ENCODE data around the gene CCL17.
"Not testable (repeated sequence)": the region's sequence is repeated elsewhere in the genome, so short reads cannot be mapped to it uniquely, and the experiment has no call there.

CCL17 gene

GRCh38 chr16:57403965-57404817 lies at the start of gene CCL17:
Gene CCL17 (plus strand): TSS chr16:57404767. CDS start chr16:57413933, 9,166 bp downstream.
- DNase-seq = no peak

DNA sequence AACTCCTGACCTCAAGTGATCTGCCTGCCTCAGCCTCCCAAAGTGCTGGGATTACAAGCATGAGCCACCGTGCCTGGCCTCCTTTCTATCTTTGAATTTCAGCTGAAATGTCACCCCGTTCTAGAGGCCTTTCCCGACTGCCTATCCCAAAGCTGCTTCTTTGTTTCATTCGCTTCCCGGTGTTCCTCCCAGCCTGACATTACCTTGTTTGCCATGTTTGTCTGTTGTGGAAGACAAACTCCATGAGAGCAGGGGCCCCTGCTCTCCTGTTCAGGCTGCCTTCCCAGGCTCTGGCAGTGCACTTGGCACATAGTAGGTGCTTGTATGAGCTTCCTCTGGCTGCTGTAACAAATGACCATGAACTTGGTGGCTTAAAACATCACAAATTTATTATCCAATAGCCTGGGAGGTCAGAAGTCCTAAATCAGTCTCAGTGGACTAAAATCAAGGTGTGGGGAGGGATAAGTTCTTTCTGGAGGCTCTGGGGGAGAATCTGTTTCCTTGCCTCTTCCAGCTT lies 48.6 kb upstream of the CCL17 start:
- no peak for DNase-seq

DNA sequence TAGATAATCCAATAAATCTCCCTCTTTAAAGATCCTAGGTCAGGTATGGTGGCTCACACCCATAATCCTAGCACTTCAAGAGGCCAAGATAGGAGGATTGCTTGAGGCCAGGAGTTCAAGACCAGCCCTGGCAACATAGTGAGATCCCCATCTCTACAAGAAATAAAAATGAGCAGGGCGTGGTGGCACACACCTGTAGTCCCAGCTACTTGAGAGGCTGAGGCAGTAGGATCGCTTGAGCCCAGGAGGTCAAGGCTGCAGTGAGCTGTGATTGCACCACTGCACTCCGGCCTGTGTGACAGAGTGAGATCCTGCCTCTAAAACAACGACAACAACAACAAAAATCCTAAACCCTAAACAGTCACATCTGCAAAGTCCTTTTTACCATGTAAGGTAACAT lies 48.0 kb upstream of the CCL17 start:
- DNase-seq = no peak

DNA sequence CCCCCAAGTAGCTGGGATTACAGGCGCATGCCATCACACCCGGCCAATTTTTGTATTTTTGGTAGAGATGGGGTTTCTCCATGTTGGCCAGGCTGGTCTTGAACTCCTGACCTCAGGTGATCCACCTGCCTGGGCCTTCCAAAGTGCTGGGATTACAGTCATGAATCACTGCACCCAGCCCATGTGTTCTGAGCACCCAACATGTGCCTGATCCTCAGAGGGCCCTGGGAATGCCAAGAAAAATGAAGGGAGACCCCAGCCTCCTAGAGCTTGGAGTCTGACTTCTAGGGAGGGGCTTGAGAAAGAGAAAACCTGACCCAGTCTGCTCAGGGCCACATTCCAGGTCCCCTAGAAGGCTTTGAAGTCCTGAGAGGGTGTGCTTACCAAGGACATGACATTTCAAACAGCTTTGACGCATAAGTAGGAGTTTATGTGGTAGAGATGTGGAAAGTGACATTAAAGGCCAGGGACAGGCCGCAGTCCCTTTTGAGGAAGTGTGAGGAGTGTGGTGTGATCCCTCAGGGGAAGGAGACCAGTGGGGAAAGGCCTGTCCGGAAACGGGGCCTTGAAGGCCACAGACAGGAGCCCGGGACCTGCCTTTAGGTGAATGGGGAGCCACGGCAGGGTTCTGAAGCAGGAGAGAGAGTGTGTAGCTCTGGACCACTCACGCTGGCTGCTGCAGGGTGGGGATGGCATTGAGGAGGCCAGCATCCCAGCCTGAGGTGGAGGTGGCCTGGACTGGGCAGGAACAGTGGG lies 47.1 kb upstream of the CCL17 start:
- no peak for DNase-seq

DNA sequence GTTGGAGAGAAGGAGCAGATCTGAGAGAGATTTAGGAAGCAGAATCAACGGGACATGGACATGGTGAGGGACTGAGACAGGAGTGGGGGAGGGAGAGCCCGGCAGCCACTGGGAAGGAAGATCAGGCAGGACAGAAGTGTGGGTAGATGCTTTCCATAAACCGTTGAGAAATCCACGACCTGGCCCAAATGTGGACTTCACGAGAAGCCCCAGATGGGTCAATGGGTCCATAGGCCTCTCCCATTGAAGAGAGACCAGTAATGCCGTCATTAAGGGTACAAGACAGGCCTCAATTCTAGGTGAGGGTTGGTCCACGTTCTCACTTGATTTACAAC lies 46.5 kb upstream of the CCL17 start:
- no peak for DNase-seq

- DNase-seq = no peak
These were observed 46.0 kb upstream of the CCL17 start, which contains the start of gene CCL22 for GRCh38 chr16:57358527-57359095. Gene CCL22 (plus strand): TSS chr16:57358783. CDS start chr16:57358817, 34 bp downstream.

- DNase-seq = no peak
These were observed 44.1 kb upstream of the CCL17 start for GRCh38 chr16:57360321-57360935.

DNA sequence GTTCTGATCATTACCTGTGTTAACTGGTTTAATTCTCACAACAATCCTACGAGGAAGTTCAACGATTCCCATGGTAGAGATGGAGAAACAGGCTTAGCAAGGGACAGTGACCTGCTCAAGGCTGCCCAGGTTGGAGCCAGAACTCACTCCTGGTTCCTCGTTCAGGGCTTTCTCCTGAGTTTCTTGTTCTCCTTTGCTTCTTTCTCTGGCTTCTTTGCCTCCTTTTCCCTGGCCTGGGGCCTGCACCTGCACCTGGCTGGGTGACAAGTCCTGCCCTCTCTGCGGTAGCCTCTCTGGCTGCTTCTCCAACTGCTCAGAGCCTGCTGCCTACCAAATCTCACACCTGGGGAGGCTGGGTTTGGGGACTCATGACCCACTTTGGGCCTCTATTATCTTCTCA lies 43.2 kb upstream of the CCL17 start:
- DNase-seq = no peak

GRCh38 chr16:57364143-57364542 lies 40.4 kb upstream of the CCL17 start:
- DNase-seq = no peak

GRCh38 chr16:57366544-57367040 lies 38.0 kb upstream of the CCL17 start:
- DNase-seq = no peak

GRCh38 chr16:57367116-57367752 lies 37.3 kb upstream of the CCL17 start:
- DNase-seq = no peak

- DNase-seq = no peak
These were observed 32.8 kb upstream of the CCL17 start for GRCh38 chr16:57371494-57372371.

DNA sequence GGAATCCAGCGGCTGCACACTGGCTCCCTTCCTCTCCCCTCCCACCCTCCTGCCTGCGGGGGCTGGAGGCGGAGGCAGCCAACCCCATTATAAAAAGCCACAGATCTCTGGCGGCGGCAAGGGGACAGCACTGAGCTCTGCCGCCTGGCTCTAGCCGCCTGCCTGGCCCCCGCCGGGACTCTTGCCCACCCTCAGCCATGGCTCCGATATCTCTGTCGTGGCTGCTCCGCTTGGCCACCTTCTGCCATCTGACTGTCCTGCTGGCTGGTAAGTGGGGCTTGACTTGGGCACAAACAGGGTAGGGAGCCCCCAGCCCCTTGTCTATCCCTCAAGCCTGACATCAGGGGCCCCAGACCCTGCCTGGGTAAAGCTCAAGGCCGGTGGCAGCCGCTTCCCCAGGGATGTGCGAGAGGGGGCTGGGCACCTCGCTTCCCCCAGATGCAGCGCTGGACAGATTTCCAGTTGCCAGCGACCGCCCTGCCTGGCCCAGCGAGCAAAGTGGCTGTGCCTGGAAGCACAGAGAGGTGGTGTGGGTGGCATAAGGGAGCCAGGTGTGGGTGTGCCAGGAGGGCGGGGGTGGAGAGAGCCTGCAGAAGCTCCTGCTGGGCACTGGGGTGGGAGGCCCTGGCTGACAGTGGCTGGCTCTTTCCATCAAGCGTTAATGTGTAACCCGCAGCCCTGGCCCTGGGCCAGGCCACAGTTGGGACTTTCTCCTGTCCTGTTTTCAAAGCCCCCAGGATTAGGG lies 32.0 kb upstream of the CCL17 start, which contains the start of gene CX3CL1:
TSS of gene CX3CL1 (plus strand) at position 119 of the 745 bp plus-strand sequence. CDS start at position 198, 79 bp downstream.
- DNase-seq = no peak

DNA sequence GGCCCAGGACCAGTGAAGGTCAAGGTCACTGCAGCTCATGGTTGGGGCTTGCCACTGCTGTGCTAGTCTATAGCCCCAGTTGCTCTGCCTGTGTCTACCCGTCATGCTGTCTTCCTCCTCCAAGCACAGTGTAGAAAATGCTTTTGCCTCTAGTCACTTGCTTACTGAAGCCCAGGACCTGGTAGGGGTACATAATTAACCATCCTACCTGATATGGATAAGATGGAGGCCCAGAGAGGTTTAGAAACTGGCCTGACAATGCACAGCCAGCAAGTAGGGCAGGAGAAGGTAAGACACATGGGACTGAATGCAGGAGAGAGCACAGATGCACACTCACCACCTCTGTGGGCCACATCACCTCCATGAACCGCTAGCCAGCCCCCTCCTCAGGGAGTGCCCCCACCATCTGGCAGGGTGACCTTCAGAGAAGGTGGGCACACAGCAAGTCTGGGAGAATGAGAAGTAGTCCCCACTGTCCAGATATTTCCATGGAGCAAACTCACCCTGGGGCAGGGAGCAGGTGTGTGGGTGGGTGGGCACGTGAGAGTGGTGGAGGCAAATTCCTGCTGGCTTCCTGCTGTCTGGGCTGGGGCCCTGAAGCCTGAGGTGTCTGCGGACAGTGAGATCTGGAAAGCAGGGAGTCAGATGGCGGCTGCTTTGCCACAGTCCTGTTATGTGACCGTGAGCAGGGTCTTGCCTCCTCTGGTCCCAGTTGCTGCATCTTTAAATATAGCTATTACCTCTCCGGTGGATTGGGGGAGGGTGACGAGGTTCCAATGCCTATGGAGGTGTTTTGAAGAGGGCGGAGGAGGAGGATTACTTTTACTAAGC lies 31.2 kb upstream of the CCL17 start:
- no peak for DNase-seq

GRCh38 chr16:57374067-57374534 lies 30.5 kb upstream of the CCL17 start:
- DNase-seq = no peak

- DNase-seq = not testable (repeated sequence)
These were observed 29.6 kb upstream of the CCL17 start for GRCh38 chr16:57374925-57375465.

- no peak for DNase-seq
These were observed 28.2 kb upstream of the CCL17 start for GRCh38 chr16:57376313-57376818.

DNA sequence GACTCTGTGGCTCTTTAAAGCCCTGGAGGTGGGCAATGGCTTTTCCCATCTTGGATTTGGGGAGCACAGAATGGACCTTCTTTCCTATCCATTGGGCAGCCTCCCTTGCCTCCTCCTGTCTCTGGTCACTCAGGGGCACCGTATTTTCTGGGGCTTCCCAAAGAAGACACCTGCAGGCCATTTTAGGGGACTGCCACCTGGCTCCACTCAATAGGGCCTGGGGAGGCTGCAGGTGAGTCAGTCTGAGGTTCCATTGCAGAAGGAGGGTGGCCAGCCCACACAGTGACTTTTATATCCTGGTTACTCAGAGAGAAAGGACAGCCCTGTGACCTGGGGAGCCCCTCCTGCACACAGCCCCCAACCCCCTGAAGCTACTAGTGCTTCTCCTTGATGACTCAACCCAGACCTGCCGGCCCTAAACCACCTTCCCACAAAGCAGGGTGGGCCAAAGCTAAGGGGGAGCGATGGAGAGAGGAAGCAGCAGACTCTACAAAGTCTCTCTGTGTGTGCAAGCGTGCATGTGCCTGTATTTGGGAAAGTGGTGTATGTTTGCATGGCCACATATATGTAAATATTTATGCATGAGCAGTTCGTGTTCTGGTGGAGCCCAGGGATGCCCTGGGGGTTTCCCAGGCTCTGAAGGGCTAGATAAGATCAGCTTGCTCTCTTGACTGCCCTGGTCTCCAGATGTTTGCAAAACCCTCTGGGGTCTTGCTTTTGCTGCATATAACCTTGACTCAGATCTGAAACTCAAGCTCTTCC lies 27.3 kb upstream of the CCL17 start:
- no peak for DNase-seq
